Ovary (tissue), 9 donors: ENCODE results near the gene SLC25A2. TPM values are rescaled to one million over a fixed set of nuclear protein-coding genes. Genes with fewer than 3 reads are reported as not detected.
"Not testable (repeated sequence)": the region's sequence is repeated elsewhere in the genome, so short reads cannot be mapped to it uniquely, and the experiment has no call there.

Experiments
- DNase-seq, 5 donors: peaks; one replicate each; pipeline ENCODE4 v3.0.0-alpha.2; 2019 to 2020
- H3K27ac ChIP-seq, 2 donors: fragments of 200-600 bp; one replicate each; pipeline versions ENCODE4 v1.5.1 to v1.8.0; 2019 to 2022
- H3K27me3 ChIP-seq: fragments of 200-600 bp; one replicate; pipeline ENCODE4 v1.8.0; 2022
- H3K36me3 ChIP-seq: fragments of 200-600 bp; sonication (generic); one replicate; pipeline ENCODE4 v1.5.1; 2019
- H3K4me1 ChIP-seq: one replicate; pipeline ENCODE4 v1.8.1; 2013; ENCODE audit warnings: mild to moderate bottlenecking, moderate library complexity; ENCODE audit not compliant: insufficient read depth
- H3K4me3 ChIP-seq: fragments of 200-600 bp; sonication (generic); one replicate; pipeline ENCODE4 v1.5.1; 2017
- H3K9me3 ChIP-seq, 2 donors: fragments of 200-600 bp in 1 of 2; sonication (generic) in 1 of 2; one replicate each; pipeline versions ENCODE4 v1.5.1 to v1.8.1; 2013 to 2019; ENCODE audit warnings: mild to moderate bottlenecking in 1 of 2, moderate library complexity in 1 of 2
- EP300 ChIP-seq: sonication (generic); formaldehyde crosslinking; IDR thresholded peaks from one replicate; pipeline ENCODE4 v1.6.1; 2017; ENCODE audit warnings: antibody characterized with exemption
- POLR2A ChIP-seq: fragments of 450-650 bp; IDR thresholded peaks from one replicate; pipeline ENCODE4 v1.6.1; 2017; ENCODE audit warnings: antibody characterized with exemption, mild to moderate bottlenecking, moderate library complexity
- WGBS, 3 donors: extraction: QIAGEN DNeasy Blood & Tissue Kit in 1 of 3; methylation state at CpG; one replicate each; pipeline versions ENCODE4 v1.1.5 to v1.1.7; 2013 to 2017; 5-methylcytosine and 5-hydroxymethylcytosine counted together
- intact Hi-C, 4 donors: fragments of 100-400 bp; cut with DNase I; formaldehyde crosslinking; loops; one replicate each; pipeline versions ENCODE4 v1.11.0 to v1.15.1; 2022 to 2023
- polyA plus RNA-seq, 2 donors: library from polyadenylated mRNA; stranded (reverse); fragments of 200-250 nt in 1 of 2; fragments of 350-450 nt in 1 of 2; fragmentation: Illumina TruSeq in 1 of 2; extraction: RNeasy Lipid Tissue Mini Kit (QIAGEN cat#74804) in 1 of 2; gene quantifications; one replicate each; pipeline ENCODE4 v1.2.3, GENCODE V29; 2013 to 2014
- total RNA-seq, 7 donors: library from RNA; depleted of rRNA in 2 of 7; stranded (reverse); fragments of >200 nt in 2 of 7; fragmentation: NEBNext Ultra II Directional in 3 of 7; extraction: Animal tissue kit (Norgen Biotek cat#: 25700) in 3 of 7; gene quantifications; one replicate each; pipeline versions ENCODE4 v1.1.0 to v1.2.4, GENCODE V29; 2016 to 2023
- TF ChIP-seq, protein P1 (sequence below), 3 donors: fragments of 450-650 bp in 2 of 3; fragments of 200-600 bp in 1 of 3; IDR thresholded peaks; one replicate each; pipeline versions ENCODE4 v1.5.1 to v1.8.0; 2016 to 2022; ENCODE audit warnings: antibody characterized with exemption in 3 of 3, mild to moderate bottlenecking in 1 of 3
- donor health status: DM: no; HTN: no; CAD: no; lungs with moderate emphysema.
- donor health status: DM: no; HTN: no; CAD: no.
- donor health status: Bipolar disorder and iron deficiency.
- donor health status: DM: yes; HTN: yes; CAD: no.
- donor health status: DM: no; HTN: no; CAD: no.
- donor health status: DM: yes; HTN: yes; CAD: no.

Gene SLC25A2
- total and polyA plus RNA-seq, 9 donors, result 0.10 to 1.4 (median 0.43) TPM; not detected in 4

DNA sequence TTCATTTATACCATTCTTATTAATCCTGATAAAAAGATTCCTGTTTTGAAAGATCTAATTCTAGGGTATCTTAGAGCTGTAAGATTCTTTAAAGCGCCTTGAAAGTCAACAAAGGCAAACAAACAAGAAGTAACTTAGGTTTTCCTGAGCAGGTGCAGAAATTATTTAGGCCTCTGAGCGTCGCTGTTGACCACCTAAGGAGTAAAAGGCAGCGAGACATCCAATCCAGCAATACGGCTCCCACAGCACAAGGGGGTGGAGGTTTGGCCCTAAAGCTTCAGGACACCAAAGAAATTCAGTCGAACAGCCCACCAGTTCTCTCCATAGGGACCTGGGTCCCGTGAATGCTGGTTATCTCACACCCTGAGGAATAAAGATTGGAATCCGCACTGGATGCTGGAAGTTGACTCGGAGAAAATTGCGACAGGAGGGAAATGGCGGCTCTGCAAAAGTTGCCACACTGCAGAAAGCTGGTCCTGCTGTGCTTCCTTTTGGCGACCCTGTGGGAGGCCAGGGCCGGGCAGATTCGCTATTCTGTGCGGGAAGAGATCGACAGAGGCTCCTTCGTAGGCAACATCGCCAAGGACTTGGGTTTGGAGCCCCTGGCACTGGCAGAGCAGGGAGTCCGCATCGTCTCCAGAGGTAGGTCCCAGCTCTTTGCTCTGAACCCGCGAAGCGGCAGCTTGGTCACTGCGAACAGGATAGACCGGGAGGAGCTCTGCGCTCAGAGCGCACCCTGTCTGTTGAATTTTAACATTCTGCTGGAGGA lies 34.9 kb upstream of the SLC25A2 start, which contains the start of gene PCDHGA2:
PCDHGA2 (plus strand) TSS at position 223 of the 769 bp plus-strand sequence.
- intact Hi-C loops, result no loop called here
- peaks cover 7 to 37% of the 10 kb centered on the region in 2 donors for H3K9me3 ChIP-seq
- H3K4me1 ChIP-seq, result no peaks in the 10 kb centered on the region
- 7 to 15% (median 7%) methylated on average over 27 of the region's 27 CpGs for WGBS, 3 donors
- DNase-seq, result peak in 3 of 5 donors; percentile 43 to 50 (median 43)
- no peak within 1 kb of the TSS for H3K27ac ChIP-seq
- H3K4me3 ChIP-seq, result peak within 1 kb of the TSS; percentile 26
- H3K27me3 ChIP-seq, result no peaks in the 10 kb centered on the region
- TF ChIP-seq EP300 (no peak), POLR2A (no peak)
- TF ChIP-seq, protein P1, sequence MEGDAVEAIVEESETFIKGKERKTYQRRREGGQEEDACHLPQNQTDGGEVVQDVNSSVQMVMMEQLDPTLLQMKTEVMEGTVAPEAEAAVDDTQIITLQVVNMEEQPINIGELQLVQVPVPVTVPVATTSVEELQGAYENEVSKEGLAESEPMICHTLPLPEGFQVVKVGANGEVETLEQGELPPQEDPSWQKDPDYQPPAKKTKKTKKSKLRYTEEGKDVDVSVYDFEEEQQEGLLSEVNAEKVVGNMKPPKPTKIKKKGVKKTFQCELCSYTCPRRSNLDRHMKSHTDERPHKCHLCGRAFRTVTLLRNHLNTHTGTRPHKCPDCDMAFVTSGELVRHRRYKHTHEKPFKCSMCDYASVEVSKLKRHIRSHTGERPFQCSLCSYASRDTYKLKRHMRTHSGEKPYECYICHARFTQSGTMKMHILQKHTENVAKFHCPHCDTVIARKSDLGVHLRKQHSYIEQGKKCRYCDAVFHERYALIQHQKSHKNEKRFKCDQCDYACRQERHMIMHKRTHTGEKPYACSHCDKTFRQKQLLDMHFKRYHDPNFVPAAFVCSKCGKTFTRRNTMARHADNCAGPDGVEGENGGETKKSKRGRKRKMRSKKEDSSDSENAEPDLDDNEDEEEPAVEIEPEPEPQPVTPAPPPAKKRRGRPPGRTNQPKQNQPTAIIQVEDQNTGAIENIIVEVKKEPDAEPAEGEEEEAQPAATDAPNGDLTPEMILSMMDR (IDR thresholded peaks at IDR 0.05), result peak; percentile 9 to 58 (median 46)
- H3K36me3 ChIP-seq, result no peaks in the 10 kb centered on the region

GRCh38 chr5:141332571-141332970 lies 28.7 kb upstream of the SLC25A2 start:
- DNase-seq, H3K4me1 ChIP-seq, H3K27ac ChIP-seq, H3K4me3 ChIP-seq, H3K36me3 ChIP-seq, H3K27me3 ChIP-seq, intact Hi-C loops: not testable (repeated sequence)
- H3K9me3 ChIP-seq, result peaks cover 3 to 44% of the 10 kb centered on the region in 2 donors
- 30 to 55% (median 42%) methylated on average over 34 to 39 of the region's 39 CpGs for WGBS, 3 donors

DNA sequence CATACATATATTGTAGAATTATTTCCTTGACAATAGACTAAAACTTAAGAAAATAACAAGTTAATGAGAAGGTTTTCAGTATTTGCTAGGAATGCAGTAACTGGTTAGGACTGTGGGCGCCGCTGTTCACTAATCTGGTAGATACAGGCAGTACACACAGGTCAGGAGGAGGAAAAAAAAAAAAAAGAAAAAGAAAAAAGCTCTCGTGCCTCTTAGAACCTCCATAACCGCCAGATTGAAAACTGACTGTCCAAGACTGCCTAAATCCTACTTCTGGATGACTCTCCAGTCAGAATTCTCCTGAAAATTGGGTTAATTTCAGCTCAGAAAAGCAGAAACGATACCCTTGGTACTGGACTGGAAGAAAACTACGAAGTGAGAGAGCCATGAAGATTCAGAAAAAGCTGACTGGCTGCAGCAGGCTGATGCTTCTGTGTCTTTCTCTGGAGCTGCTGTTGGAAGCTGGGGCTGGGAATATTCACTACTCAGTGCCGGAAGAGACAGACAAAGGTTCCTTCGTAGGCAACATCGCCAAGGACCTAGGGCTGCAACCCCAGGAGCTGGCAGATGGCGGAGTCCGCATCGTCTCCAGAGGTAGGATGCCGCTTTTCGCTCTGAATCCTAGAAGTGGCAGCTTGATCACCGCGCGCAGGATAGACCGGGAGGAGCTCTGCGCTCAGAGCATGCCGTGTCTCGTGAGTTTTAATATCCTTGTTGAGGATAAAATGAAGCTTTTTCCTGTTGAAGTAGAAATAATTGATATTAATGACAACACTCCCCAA lies 26.6 kb upstream of the SLC25A2 start, which contains the start of gene PCDHGA1:
PCDHGA1 (plus strand) TSS at position 216 of the 782 bp plus-strand sequence.
- no peaks in the 10 kb centered on the region for H3K27me3 ChIP-seq
- no peak within 1 kb of the TSS for H3K27ac ChIP-seq
- H3K36me3 ChIP-seq, result no peaks in the 10 kb centered on the region
- 17 to 26% (median 23%) methylated on average over 21 of the region's 21 CpGs for WGBS, 3 donors
- no peaks in the 10 kb centered on the region for H3K4me1 ChIP-seq
- TF ChIP-seq EP300, result no peak
- TF ChIP-seq POLR2A, result no peak
- TF ChIP-seq, protein P1 (IDR thresholded peaks at IDR 0.05), result no peak
- H3K9me3 ChIP-seq, result peaks cover 0 to 48% of the 10 kb centered on the region in 2 donors
- intact Hi-C loops, result no loop called here
- H3K4me3 ChIP-seq, result no peak within 1 kb of the TSS
- no peak for DNase-seq

DNA sequence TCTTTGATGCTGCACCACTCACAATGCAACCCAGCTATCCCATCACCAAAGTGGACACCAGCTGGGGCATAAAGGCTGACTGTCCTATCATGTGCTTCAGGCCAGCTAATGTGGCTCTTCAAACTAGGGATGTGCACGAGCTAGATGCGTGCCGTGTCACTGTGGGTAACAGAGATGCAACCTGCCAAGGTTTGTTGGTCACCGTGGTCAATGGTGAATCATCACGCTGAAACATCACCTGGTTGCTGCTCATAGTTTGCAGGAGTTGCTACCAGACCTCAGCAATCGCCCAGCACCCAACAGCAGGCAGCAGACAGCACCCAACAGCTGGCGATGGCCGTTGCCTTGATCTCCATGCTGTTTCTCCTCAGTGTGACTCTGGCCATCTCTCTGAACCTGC lies 24.4 kb upstream of the SLC25A2 start:
- no peak overlapping the region for H3K4me3 ChIP-seq
- TF ChIP-seq POLR2A (no peak), EP300 (no peak)
- TF ChIP-seq, protein P1 (IDR thresholded peaks at IDR 0.05), result no peak
- H3K27ac ChIP-seq, result no peak overlapping the region
- WGBS, 3 donors, result 76 to 86% (median 80%) methylated on average over 8 of the region's 8 CpGs
- no peaks in the 10 kb centered on the region for H3K27me3 ChIP-seq
- H3K9me3 ChIP-seq, result peaks cover 0 to 39% of the 10 kb centered on the region in 2 donors
- no peak for DNase-seq
- no peaks in the 10 kb centered on the region for H3K4me1 ChIP-seq
- intact Hi-C loops, result loop anchor here in 1 of 4 donors (10.0 kb wide), 1 partner anchor 227 kb away; no protein-coding TSS in a partner anchor
- H3K36me3 ChIP-seq, result no peaks in the 10 kb centered on the region
